Activated CD4-positive, alpha-beta T cell treated with anti-CD3 and anti-CD28 coated beads, Interleukin-2, amount 50 U/mL, for 48 hours (primary cell): ENCODE results near the gene FCHSD2.
A peak's percentile ranks its signal among the peaks of the same experiment; 100 is the strongest.

Experiments
- DNase-seq, 2 experiments: peaks; one replicate each; pipeline ENCODE4 v3.0.0-alpha.2; 2020

The FCHSD2 gene

GRCh38 chr11:73142128-73142377, at the start of gene FCHSD2:
FCHSD2 (minus strand) TSS chr11:73142318; CDS start chr11:73141877, 441 bp downstream.
- DNase-seq = no peak

- no peak for DNase-seq
These were observed 49.0 kb upstream of the FCHSD2 start for GRCh38 chr11:73191151-73191550.

DNA sequence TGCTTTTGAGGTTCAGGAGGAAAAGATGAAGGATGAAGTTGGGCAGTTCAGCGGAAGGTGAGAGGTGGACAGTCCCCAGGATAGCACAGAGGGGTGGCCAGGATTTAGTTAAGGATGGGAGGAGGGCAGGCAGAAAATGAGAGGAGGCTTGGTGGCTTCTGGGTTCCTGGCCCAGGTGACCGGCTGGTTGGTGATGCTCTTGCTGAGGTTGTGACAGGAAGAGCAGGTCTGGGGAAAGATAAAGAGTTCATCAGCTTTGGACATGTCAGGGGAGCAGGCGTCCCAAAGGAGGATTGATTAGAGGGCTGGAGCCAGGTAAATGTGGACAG, 48.4 kb upstream of the FCHSD2 start:
- no peak for DNase-seq

- no peak for DNase-seq
These were observed 47.8 kb upstream of the FCHSD2 start for GRCh38 chr11:73189723-73190556.

- DNase-seq = no peak
These were observed 47.2 kb upstream of the FCHSD2 start for GRCh38 chr11:73189315-73189714.

DNA sequence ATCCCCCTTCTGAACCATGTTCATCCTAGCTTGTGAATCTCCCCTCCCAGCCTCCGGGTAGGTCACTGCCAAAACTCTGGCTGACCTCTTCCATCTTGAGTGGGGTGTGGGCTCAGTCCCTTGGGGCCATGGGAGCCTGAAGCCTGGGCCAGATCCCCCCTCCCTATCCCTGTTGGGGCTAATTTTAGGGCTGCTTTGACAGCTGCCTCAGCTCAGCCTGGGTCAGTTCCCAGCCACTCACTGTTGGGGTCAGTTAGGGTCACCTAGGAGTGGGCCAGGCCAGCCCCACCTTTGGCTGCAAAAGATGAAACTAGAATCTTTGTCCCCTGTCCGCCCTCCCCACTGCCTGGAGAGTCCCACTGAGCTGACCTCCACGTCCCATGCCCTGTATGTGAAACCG, 46.2 kb upstream of the FCHSD2 start:
- DNase-seq = no peak

- DNase-seq = no peak
These were observed 45.7 kb upstream of the FCHSD2 start for GRCh38 chr11:73187854-73188253.

GRCh38 chr11:73186886-73187285, 44.8 kb upstream of the FCHSD2 start:
- no peak for DNase-seq

- no peak for DNase-seq
These were observed 44.3 kb upstream of the FCHSD2 start for GRCh38 chr11:73186294-73186850.

DNA sequence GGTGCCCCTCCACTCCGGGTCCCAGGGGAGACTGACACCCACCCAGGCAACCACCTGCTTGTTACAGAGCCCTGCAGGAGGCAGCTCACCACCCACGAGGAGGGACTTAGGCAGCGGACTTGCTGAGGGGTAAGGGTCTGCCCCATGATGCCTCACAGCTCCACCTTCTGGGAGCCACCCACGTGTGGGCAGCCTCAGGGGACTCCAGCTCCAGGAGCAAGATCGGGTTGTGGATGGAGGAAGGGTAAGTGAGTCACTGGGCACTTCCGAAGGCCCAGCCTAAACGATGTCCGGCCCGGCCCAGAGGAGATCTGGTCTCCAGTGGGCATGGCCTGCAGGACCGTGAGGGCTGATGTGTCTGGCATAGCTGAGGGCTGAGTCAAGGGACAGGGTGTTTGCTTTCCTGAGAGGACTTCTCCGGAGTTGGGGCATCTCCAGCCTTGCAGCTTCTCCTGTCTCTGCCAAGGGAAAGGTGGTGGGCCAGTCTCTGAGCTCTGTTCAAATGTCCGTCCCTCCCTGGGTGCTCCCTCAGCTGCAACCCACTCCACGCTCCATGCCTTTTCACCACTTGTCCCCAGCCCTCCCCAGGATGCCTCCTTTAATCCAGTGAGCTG, 43.7 kb upstream of the FCHSD2 start:
- no peak for DNase-seq

GRCh38 chr11:73184953-73185671, 43.0 kb upstream of the FCHSD2 start:
- peak; percentile 64 to 74 for DNase-seq

- no peak for DNase-seq
These were observed 40.8 kb upstream of the FCHSD2 start for GRCh38 chr11:73182824-73183321.

- no peak for DNase-seq
These were observed 36.6 kb upstream of the FCHSD2 start for GRCh38 chr11:73178681-73179080.

DNA sequence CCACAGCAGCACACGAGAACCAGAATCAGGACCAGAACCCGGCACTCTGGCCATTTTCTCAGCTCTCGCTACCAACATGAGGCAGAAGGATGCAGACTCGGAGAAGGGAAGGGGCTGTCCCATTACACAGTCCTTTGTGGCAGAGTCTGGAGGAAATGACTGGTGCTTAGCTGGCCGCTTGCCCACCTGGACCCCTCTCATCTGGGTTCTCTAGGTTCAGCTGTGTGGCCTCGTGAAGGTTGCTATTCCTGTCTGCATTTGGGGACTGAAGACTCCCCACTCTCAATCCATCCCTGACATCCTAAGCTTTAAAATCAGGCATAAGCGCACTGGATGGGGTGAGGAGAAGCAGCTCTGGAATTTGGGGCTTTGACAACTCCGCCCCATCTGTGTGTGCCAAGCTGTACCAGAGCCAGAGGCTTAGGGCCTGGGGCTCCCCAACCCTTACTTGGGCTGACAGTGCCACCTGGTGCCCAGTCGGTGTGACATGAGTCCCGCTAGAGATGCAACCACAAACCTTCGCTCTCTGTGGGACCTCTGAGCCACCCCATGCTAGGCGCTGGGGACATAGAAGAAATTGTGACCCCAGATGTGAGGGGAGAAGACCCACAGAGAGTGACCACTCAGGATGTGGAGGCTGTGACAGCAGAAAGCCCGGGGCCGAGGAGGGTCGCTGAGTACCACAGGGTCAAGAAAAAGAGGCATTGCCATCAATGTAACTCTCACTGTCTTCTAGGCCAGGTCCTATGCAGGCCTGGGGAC, 35.8 kb upstream of the FCHSD2 start:
- peak; percentile 79 to 82 for DNase-seq

- DNase-seq = no peak
These were observed 35.3 kb upstream of the FCHSD2 start for GRCh38 chr11:73177380-73177777.

DNA sequence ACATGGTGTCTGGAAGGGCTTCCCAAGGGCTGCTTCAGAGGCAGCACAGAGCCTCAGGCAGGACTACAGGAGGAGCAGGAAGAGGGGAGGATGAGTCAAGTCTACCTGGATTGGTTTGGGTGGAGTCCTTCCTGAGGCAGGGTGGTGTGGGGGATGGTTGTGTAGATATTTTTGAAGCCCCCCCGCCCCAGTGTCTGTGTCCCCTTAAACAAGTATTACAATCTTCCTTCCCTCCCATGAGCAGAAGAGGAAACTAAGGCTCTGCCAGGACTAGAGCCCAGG, 34.7 kb upstream of the FCHSD2 start:
- no peak for DNase-seq

- DNase-seq = no peak
These were observed 34.2 kb upstream of the FCHSD2 start for GRCh38 chr11:73176145-73176873.

- DNase-seq = no peak
These were observed 33.5 kb upstream of the FCHSD2 start for GRCh38 chr11:73175551-73176144.

DNA sequence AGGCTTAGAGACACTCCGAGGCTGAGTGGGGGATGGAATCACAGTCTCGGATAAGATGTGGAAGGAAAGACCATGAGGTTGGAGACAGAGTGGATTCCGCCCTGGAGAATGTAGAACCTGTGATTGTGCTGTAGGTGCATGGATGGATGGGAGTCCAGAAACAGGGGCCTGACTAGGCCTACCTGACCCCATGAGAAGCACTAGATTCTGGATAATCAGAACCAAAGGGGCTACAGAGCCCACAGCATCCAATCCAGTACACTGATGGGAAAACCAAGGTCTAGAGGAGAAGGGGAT, 32.3 kb upstream of the FCHSD2 start:
- no peak for DNase-seq

DNA sequence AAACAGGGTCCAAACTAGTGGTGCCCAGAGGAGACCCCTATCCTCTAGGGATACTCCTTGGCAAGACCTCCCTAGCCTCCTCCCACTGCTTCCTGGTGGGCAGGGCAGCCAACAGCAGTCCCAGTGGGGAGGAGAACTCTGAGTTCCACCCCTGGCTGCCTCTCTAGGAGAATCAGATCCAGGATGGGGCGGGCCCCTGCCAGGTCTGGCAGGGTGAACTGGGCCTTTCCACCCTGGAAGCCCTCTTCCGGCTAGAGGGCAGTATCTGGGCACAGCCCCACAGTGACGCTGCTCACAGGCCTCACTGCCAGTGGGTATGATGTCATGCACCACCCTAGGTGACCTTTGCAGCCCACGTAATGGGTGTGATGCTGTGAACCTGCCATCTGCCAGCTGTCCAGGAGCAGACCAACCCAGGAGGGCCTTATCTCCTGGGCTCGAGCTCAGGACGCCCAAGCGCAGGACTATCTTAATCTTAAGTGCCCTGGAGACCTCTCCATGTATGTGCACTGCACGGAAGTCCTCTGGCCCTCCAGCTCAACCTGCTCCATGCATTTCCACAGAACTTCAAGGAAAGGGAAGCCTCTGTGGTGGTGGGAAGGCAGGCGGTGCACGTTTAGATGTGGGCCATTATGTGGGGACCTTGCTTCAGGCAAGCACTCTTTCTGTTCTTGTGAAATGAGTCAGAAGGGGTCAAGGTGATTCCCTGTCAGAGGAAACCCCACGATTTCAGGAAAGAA, 31.8 kb upstream of the FCHSD2 start:
- no peak for DNase-seq

GRCh38 chr11:73172992-73173656, 31.0 kb upstream of the FCHSD2 start:
- no peak for DNase-seq
